Fibroblast of mammary gland (primary cell): Measurements from ENCODE around the gene RNPC3.

Experiments
- DNase-seq: peaks from one replicate; pipeline ENCODE4 v3.0.0-alpha.2; 2010; ENCODE audit warnings: low read depth
- H3K4me3 ChIP-seq: 2 replicates; pipeline ENCODE4 v1.5.1; 2011; ENCODE audit warnings: low read depth, mild to moderate bottlenecking, low read length, moderate library complexity; ENCODE audit not compliant: control insufficient read depth
- CTCF ChIP-seq: conservative IDR thresholded peaks from 2 replicates; pipeline ENCODE4 v1.5.1; 2011; ENCODE audit warnings: low read depth, low read length, inconsistent platforms; ENCODE audit not compliant: control insufficient read depth, insufficient read depth

RNPC3 gene, protein sequence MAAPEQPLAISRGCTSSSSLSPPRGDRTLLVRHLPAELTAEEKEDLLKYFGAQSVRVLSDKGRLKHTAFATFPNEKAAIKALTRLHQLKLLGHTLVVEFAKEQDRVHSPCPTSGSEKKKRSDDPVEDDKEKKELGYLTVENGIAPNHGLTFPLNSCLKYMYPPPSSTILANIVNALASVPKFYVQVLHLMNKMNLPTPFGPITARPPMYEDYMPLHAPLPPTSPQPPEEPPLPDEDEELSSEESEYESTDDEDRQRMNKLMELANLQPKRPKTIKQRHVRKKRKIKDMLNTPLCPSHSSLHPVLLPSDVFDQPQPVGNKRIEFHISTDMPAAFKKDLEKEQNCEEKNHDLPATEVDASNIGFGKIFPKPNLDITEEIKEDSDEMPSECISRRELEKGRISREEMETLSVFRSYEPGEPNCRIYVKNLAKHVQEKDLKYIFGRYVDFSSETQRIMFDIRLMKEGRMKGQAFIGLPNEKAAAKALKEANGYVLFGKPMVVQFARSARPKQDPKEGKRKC

DNA sequence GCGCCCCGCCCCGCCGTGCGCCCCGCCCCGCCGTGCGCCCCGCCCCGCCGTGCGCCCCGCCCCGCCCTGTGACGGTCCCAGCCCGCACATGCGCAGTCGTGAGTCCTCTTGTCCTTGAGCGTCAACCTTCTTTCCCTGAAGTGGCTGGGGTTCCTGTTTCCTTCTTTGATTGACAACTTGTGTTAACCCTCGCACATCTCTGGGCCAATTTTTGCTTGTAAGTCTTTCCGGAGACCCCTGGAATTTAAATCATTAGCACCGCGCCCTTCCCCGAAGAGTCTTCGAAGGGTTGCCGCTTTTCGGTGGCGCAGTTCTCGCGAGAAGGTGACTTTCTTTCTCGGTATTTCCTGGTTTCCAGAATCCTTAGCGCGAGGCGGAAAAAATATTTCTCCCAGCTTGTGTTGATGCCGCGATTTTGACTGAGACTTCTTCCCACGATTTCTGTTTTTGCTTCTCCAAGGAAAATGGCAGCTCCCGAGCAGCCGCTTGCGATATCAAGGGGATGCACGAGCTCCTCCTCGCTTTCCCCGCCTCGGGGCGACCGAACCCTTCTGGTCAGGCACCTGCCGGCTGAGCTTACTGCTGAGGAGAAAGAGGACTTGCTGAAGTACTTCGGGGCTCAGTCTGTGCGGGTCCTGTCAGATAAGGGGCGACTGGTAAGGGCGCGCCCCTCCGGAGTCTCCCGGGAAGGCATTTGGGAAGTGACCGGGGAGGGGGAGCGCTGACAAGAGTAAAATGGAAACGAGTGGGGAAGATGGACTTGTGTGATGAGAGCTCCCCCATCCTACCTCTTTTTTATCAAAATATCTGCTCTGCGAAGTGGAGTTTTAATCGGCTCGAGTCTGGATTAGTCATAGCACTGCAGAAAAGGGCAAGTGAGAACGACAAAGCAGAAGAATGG is at the start of gene RNPC3:
TSS of gene RNPC3 (plus strand) at position 93 of the 901 bp plus-strand sequence. CDS start at position 465, 372 bp downstream.
- peak within 1 kb of the TSS; percentile 99 for H3K4me3 ChIP-seq
- no peak for TF ChIP-seq CTCF
- DNase-seq, result peak; percentile 91

DNA sequence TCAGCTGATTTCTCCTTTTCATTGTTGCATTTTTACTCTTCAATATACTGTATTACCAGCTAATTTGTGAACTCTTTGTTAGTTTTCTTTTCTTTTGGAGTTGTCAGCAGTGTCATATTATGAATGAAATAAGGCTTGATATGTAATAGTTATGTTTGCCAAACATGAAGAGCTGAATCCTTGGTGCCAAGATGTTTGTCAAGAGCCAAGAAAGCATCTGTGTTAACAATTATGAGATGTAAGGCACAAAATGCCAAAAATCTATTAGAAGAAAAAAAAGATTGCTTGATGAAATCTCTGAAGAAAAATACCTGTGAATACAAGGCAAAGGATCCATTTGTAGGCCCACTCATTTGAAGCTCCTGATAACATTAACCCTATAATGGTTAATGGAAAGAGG is 48.4 kb upstream of the RNPC3 start:
- no peak overlapping the region for H3K4me3 ChIP-seq
- no peak for TF ChIP-seq CTCF
- no peak for DNase-seq

DNA sequence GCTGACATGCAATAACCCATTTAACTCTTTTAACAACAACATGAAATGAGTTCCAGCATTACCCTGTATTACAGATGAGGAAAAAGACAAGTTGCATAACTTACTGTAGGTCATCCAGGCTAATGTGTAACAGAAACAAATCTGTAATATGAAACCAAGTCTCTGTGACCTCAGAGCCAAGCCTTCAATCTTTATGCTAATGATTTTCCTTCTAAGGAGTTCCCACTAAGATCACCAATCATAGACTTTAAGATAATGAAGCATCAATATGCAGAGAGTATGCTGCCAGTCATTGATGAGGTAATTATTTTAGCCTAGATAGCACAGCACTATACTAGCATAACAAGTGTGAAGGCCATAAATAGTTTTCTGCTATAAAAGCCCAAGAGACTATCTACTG is 35.6 kb upstream of the RNPC3 start:
- no peak overlapping the region for H3K4me3 ChIP-seq
- DNase-seq, result peak; percentile 70
- TF ChIP-seq CTCF, result no peak

DNA sequence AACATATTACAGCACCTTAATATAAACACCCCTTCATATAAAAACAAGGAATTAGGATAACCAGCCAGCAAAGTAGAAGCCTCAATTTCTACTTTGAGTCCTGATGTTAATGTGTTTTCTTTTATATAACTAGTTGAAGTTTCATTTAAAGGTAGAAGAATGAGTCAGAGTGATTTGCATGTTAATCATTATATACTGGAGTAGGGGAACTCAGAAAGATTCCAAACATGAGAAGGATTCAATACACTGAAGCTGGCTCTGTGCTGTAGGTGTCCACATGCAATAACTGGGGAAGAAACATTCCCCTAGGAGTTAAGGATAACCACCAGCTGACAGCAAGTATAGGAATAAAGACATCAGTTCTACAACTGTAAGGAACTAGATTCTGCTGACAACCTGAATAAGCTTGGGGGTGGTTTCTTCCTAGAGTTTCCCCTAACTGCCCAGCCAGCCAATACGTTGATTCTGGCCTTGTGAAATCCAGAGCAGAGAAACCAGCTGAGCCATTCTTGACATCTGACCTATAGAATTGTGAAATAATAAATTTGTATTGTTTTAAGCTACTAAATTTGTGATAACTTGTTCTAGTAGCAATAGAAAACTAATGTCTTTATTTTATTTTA is 33.4 kb upstream of the RNPC3 start:
- peak; percentile 41 for DNase-seq
- no peak for TF ChIP-seq CTCF

GRCh38 chr1:103496014-103496635 is 29.4 kb upstream of the RNPC3 start:
- no peak overlapping the region for H3K4me3 ChIP-seq
- no peak for TF ChIP-seq CTCF
- peak; percentile 69 for DNase-seq

More for the DNA sequence above, 33.4 kb upstream of the RNPC3 start:
- no peak overlapping the region for H3K4me3 ChIP-seq

DNA sequence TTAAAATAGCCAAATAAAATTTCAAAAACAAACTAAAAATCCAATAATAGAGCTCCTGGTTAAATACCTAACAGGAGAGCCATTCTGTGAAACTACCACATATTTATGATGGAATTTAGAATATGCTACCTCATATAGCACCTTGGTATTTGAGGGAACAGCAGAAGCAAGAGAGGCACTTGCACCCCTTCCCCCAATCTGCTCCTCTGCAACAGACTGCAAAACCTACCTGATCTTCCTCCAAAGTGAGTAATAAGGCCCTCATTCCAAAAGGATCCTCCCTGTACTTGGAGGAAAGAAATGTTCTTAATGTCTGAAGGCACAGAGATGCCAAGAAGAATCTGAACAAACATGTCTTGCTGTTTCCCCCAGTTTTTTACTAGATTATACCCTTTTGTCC is 28.1 kb upstream of the RNPC3 start:
- H3K4me3 ChIP-seq, result no peak overlapping the region
- no peak for TF ChIP-seq CTCF
- DNase-seq, result no peak
